Nephron progenitor cell (in vitro differentiated cells): ENCODE results near the gene CCL25.

Experiments
- DNase-seq: peaks from one replicate; pipeline ENCODE4 v3.0.0; 2021
- H3K27ac Mint-ChIP-seq: 2 replicates; pipeline ENCODE4 v1.8.0; 2021; ENCODE audit warnings: mild to moderate bottlenecking, moderate library complexity, mixed read lengths
- H3K27me3 Mint-ChIP-seq: 2 replicates; pipeline ENCODE4 v1.8.0; 2021; ENCODE audit warnings: mild to moderate bottlenecking, low read depth, mixed read lengths; ENCODE audit not compliant: poor library complexity
- H3K36me3 Mint-ChIP-seq: 2 replicates; pipeline ENCODE4 v1.8.0; 2021; ENCODE audit warnings: low read depth, mixed read lengths
- H3K4me1 Mint-ChIP-seq: 2 replicates; pipeline ENCODE4 v1.8.0; 2021; ENCODE audit warnings: mixed read lengths
- H3K4me3 Mint-ChIP-seq: 2 replicates; pipeline ENCODE4 v1.8.0; 2021; ENCODE audit warnings: mild to moderate bottlenecking, moderate library complexity, mixed read lengths
- H3K9me3 Mint-ChIP-seq: 2 replicates; pipeline ENCODE4 v1.8.0; 2021; ENCODE audit warnings: mild to moderate bottlenecking, moderate library complexity, mixed read lengths
- TF ChIP-seq, protein P1 (sequence below): fragments of 200-600 bp; sonication (generic); IDR thresholded peaks from 2 replicates; pipeline ENCODE4 v1.5.0; 2021; ENCODE audit warnings: antibody characterized with exemption

CCL25 gene

GRCh38 chr19:8090950-8091349, 38.4 kb downstream of the CCL25 start:
- H3K36me3 Mint-ChIP-seq = no peaks in the 10 kb centered on the region
- TF ChIP-seq, protein P1, sequence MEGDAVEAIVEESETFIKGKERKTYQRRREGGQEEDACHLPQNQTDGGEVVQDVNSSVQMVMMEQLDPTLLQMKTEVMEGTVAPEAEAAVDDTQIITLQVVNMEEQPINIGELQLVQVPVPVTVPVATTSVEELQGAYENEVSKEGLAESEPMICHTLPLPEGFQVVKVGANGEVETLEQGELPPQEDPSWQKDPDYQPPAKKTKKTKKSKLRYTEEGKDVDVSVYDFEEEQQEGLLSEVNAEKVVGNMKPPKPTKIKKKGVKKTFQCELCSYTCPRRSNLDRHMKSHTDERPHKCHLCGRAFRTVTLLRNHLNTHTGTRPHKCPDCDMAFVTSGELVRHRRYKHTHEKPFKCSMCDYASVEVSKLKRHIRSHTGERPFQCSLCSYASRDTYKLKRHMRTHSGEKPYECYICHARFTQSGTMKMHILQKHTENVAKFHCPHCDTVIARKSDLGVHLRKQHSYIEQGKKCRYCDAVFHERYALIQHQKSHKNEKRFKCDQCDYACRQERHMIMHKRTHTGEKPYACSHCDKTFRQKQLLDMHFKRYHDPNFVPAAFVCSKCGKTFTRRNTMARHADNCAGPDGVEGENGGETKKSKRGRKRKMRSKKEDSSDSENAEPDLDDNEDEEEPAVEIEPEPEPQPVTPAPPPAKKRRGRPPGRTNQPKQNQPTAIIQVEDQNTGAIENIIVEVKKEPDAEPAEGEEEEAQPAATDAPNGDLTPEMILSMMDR = no peak
- no peaks in the 10 kb centered on the region for H3K4me1 Mint-ChIP-seq
- H3K27me3 Mint-ChIP-seq = peaks cover 9% of the 10 kb centered on the region
- H3K27ac Mint-ChIP-seq = no peak overlapping the region
- peaks cover 26% of the 10 kb centered on the region for H3K9me3 Mint-ChIP-seq
- no peak overlapping the region for H3K4me3 Mint-ChIP-seq
- DNase-seq = no peak

- H3K36me3 Mint-ChIP-seq = no peaks in the 10 kb centered on the region
- TF ChIP-seq, protein P1 = no peak
- H3K27me3 Mint-ChIP-seq = peaks cover 12% of the 10 kb centered on the region
- H3K4me3 Mint-ChIP-seq = no peak overlapping the region
- no peak overlapping the region for H3K27ac Mint-ChIP-seq
- DNase-seq = no peak
- peaks cover 54% of the 10 kb centered on the region for H3K9me3 Mint-ChIP-seq
- no peaks in the 10 kb centered on the region for H3K4me1 Mint-ChIP-seq
Observed at GRCh38 chr19:8093740-8094139, 41.2 kb downstream of the CCL25 start.

DNA sequence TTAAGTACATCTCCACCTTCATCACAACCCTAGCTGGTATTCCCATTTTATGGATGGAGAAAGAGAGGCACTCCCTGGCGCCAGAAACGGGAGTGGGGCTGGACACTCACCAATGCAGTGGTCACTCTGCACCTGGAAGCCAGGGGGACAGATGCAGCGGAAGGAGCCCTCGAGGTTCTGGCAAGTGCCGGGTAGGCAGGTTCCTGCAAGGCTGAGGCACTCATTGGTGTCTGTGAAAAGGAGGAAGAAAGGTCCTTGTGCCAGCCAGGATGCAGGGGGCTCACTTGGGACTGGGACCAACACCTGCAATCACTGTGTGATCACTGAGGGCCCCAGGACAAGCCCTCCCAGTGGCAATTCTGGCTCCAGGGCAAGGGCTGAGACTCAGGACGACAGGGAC, 41.8 kb downstream of the CCL25 start:
- H3K27ac Mint-ChIP-seq = no peak overlapping the region
- H3K9me3 Mint-ChIP-seq = peaks cover 57% of the 10 kb centered on the region
- no peak overlapping the region for H3K4me3 Mint-ChIP-seq
- no peaks in the 10 kb centered on the region for H3K4me1 Mint-ChIP-seq
- peaks cover 12% of the 10 kb centered on the region for H3K27me3 Mint-ChIP-seq
- H3K36me3 Mint-ChIP-seq = no peaks in the 10 kb centered on the region
- DNase-seq = no peak
- TF ChIP-seq, protein P1 = no peak

- Mint-ChIP-seq H3K9me3 (peaks cover 57% of the 10 kb centered on the region), H3K36me3 (no peaks in the 10 kb centered on the region), H3K27ac (no peak overlapping the region), H3K4me3 (no peak overlapping the region), H3K27me3 (peaks cover 9% of the 10 kb centered on the region), H3K4me1 (no peaks in the 10 kb centered on the region)
- TF ChIP-seq, protein P1 = no peak
- no peak for DNase-seq
Observed at GRCh38 chr19:8095354-8095886, 42.9 kb downstream of the CCL25 start.

- peaks cover 57% of the 10 kb centered on the region for H3K9me3 Mint-ChIP-seq
- TF ChIP-seq, protein P1 = no peak
- peaks cover 9% of the 10 kb centered on the region for H3K27me3 Mint-ChIP-seq
- H3K27ac Mint-ChIP-seq = no peak overlapping the region
- DNase-seq = no peak
- no peaks in the 10 kb centered on the region for H3K4me1 Mint-ChIP-seq
- peaks cover 1% of the 10 kb centered on the region for H3K36me3 Mint-ChIP-seq
- H3K4me3 Mint-ChIP-seq = no peak overlapping the region
Observed at GRCh38 chr19:8096071-8096470, 43.5 kb downstream of the CCL25 start.

DNA sequence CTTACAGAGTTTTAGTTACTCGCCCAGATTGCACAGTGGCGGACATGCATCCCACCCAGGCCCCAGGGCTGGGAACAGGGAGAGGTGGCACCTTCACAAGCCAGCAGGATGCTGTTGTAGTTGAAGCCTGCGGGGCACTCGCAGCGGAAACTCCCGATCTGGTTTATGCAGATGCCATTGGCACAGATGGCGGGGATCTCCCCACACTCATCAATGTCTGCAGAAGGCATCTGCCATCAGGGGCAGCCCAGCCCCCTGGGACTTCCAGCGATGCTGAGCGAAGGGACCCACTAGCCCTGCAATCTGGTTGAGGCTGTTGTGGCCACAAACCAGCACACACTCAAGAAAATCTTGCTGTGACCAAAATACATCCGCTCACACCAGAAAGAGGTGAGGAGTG, 44.6 kb downstream of the CCL25 start:
- no peak overlapping the region for H3K4me3 Mint-ChIP-seq
- no peaks in the 10 kb centered on the region for H3K4me1 Mint-ChIP-seq
- H3K27ac Mint-ChIP-seq = no peak overlapping the region
- peaks cover 12% of the 10 kb centered on the region for H3K36me3 Mint-ChIP-seq
- peaks cover 57% of the 10 kb centered on the region for H3K9me3 Mint-ChIP-seq
- DNase-seq = no peak
- TF ChIP-seq, protein P1 = no peak
- H3K27me3 Mint-ChIP-seq = peaks cover 5% of the 10 kb centered on the region
